Heart left ventricle (tissue), 16 donors: ENCODE data around the gene RAN. TPM values are rescaled to one million over a fixed set of nuclear protein-coding genes. Genes with fewer than 3 reads are reported as not detected.

Source experiments
- ATAC-seq, 4 donors: fragments of 200-7000 bp; cut with Tn5 transposase; one replicate each; pipeline ENCODE4 v1.9.1; 2020 to 2022; ENCODE audit warnings: moderate library complexity in 4 of 4, mild to moderate bottlenecking in 3 of 4, moderate number of reproducible peaks in 1 of 4
- DNase-seq, 5 donors: peaks; one replicate each; pipeline ENCODE4 v3.0.0-alpha.2; 2020
- H3K27ac ChIP-seq, 12 donors: fragments of 200-600 bp; sonication (generic) in 4 of 12; one replicate each; pipeline versions ENCODE4 v1.5.0 to v1.8.0; 2016 to 2022; ENCODE audit warnings: mild to moderate bottlenecking in 2 of 12
- H3K27me3 ChIP-seq, 9 donors: fragments of 200-600 bp; sonication (generic) in 2 of 9; one replicate each; pipeline versions ENCODE4 v1.5.1 to v1.8.0; 2016 to 2022; ENCODE audit warnings: mild to moderate bottlenecking in 3 of 9
- H3K36me3 ChIP-seq, 9 donors: fragments of 200-600 bp; sonication (generic) in 2 of 9; one replicate each; pipeline versions ENCODE4 v1.5.0 to v1.8.0; 2018 to 2022; ENCODE audit warnings: mild to moderate bottlenecking in 2 of 9
- H3K4me1 ChIP-seq, 12 donors: fragments of 200-600 bp; sonication (generic) in 4 of 12; one replicate each; pipeline versions ENCODE4 v1.5.0 to v1.8.0; 2016 to 2022; ENCODE audit warnings: mild to moderate bottlenecking in 3 of 12
- H3K4me3 ChIP-seq, 12 donors: fragments of 200-600 bp; sonication (generic) in 4 of 12; one replicate each; pipeline versions ENCODE4 v1.5.0 to v1.8.0; 2017 to 2022; ENCODE audit warnings: mild to moderate bottlenecking in 9 of 12, moderate library complexity in 4 of 12
- H3K9me3 ChIP-seq, 12 donors: fragments of 200-600 bp; sonication (generic) in 4 of 12; one replicate each; pipeline versions ENCODE4 v1.5.0 to v1.8.0; 2016 to 2022; ENCODE audit warnings: mild to moderate bottlenecking in 1 of 12
- CTCF ChIP-seq, 12 donors: fragments of 200-600 bp; sonication (generic) in 4 of 12; IDR thresholded peaks; one replicate each; pipeline versions ENCODE4 v1.5.0 to v1.8.0; 2018 to 2022; ENCODE audit warnings: antibody characterized with exemption in 12 of 12, mild to moderate bottlenecking in 5 of 12
- POLR2A ChIP-seq, 2 donors: fragments of 450-650 bp; IDR thresholded peaks; one replicate each; pipeline ENCODE4 v1.6.1; 2017; ENCODE audit warnings: antibody characterized with exemption in 2 of 2, mild to moderate bottlenecking in 2 of 2, moderate library complexity in 2 of 2
- WGBS, 4 donors: extraction: QIAGEN DNeasy Blood & Tissue Kit in 2 of 4; methylation state at CpG; one replicate each; pipeline versions ENCODE4 v1.1.5 to v1.1.7; 2013 to 2018; 5-methylcytosine and 5-hydroxymethylcytosine counted together
- intact Hi-C, 10 donors: fragments of 100-400 bp; cut with DNase I; formaldehyde crosslinking; loops; one replicate each; pipeline versions ENCODE4 v1.11.1 to v1.14.2; 2022
- polyA plus RNA-seq, 2 donors: library from polyadenylated mRNA; stranded (reverse); fragments of 200-250 nt; gene quantifications; one replicate each; pipeline ENCODE4 v1.2.3, GENCODE V29; 2013
- total RNA-seq, 9 donors: library from RNA; depleted of rRNA in 2 of 9; stranded (reverse); fragments of >200 nt in 2 of 9; fragmentation: NEBNext Ultra II Directional in 3 of 9; extraction: Animal tissue kit (Norgen Biotek cat#: 25700) in 3 of 9; gene quantifications; one replicate each; pipeline versions ENCODE4 v1.1.0 to v1.2.4, GENCODE V29; 2016 to 2023
- donor health status: ischemic (EF 13 %, LVEDD 7.1; RV severe dilation, severe dysfunction).
- donor health status: healthy with polysubstance abuse.
- donor health status: DM: no; HTN: yes; CAD: no.
- donor health status: DM: no; HTN: no; CAD: no.
- donor health status: ischemic (EF 25% LVEDD 6.9; RV normal size, moderate dysfunction).
- donor health status: ischemic (EF 25% LVEDD 5.7; RV mildly dilated, moderate dysfunction).
- donor health status: healthy.
- donor health status: DM: yes; HTN: yes; CAD: no.
- donor health status: ischemic (EF 35%, LVEDD 5.7; RV mildly dilated, moderate dysfunction).
- donor health status: nonischemic (EF 11% LVEDD 7.7; RV severe dilation, severe dysfunction).
- donor health status: DM: yes; HTN: yes; CAD: no.
- donor health status: PGD.
- donor health status: ischemic (EF 29% LVEDD 5.4; RV normal size, mild dysfunction).
- donor health status: nonischemic (EF 23%, LVEDD 6.1; RV moderate dilation, normal function).

The RAN gene
- total and polyA plus RNA-seq, 11 donors: 85.6 to 646 (median 303) TPM

GRCh38 chr12:130879212-130879686 is 7.4 kb downstream of the RAN start:
- WGBS, 4 donors: 89 to 96% (median 93%) methylated on average over 13 of the region's 13 CpGs
- Histone ChIP-seq H3K9me3 (no peaks in the 10 kb centered on the region), H3K36me3 (peaks cover 0 to 40% (median 32%) of the 10 kb centered on the region in 9 donors), H3K27ac (no peak overlapping the region), H3K27me3 (no peaks in the 10 kb centered on the region), H3K4me3 (no peak overlapping the region), H3K4me1 (peaks cover 0 to 3% (median 0%) of the 10 kb centered on the region in 12 donors)
- TF ChIP-seq POLR2A (IDR thresholded peaks at IDR 0.05): no peak
- no peak for TF ChIP-seq CTCF (IDR thresholded peaks at IDR 0.05)
- no peak for DNase-seq
- intact Hi-C loops: no loop called here
- no peak for ATAC-seq

- DNase-seq (no peak), ATAC-seq (no peak)
- Histone ChIP-seq H3K4me3 (peak overlapping the region in 3 of 12 donors; percentile 31 to 51 (median 43)), H3K9me3 (no peaks in the 10 kb centered on the region), H3K27ac (no peak overlapping the region), H3K36me3 (peaks cover 0 to 34% (median 25%) of the 10 kb centered on the region in 9 donors), H3K27me3 (no peaks in the 10 kb centered on the region), H3K4me1 (no peaks in the 10 kb centered on the region)
- 72 to 82% (median 78%) methylated on average over 16 to 17 of the region's 17 CpGs for WGBS, 4 donors
- intact Hi-C loops: no loop called here
- no peak for TF ChIP-seq POLR2A (IDR thresholded peaks at IDR 0.05)
- no peak for TF ChIP-seq CTCF (IDR thresholded peaks at IDR 0.05)
Observed at GRCh38 chr12:130879781-130880389, 8.0 kb downstream of the RAN start.

- DNase-seq: no peak
- ATAC-seq: no peak
- 44 to 59% (median 52%) methylated on average over 10 of the region's 10 CpGs for WGBS, 4 donors
- intact Hi-C loops: no loop called here
- peaks cover 0 to 28% (median 20%) of the 10 kb centered on the region in 9 donors for H3K36me3 ChIP-seq
- H3K4me3 ChIP-seq: peak overlapping the region in 8 of 12 donors; percentile 5 to 51 (median 25)
- no peaks in the 10 kb centered on the region for H3K9me3 ChIP-seq
- H3K4me1 ChIP-seq: no peaks in the 10 kb centered on the region
- H3K27me3 ChIP-seq: no peaks in the 10 kb centered on the region
- TF ChIP-seq CTCF (IDR thresholded peaks at IDR 0.05) (no peak), POLR2A (IDR thresholded peaks at IDR 0.05) (no peak)
- no peak overlapping the region for H3K27ac ChIP-seq
Observed at GRCh38 chr12:130880411-130880885, 8.6 kb downstream of the RAN start.

GRCh38 chr12:130881046-130881445 is 9.2 kb downstream of the RAN start:
- no peak for TF ChIP-seq CTCF (IDR thresholded peaks at IDR 0.05)
- TF ChIP-seq POLR2A (IDR thresholded peaks at IDR 0.05): no peak
- intact Hi-C loops: no loop called here
- no peak for ATAC-seq
- no peaks in the 10 kb centered on the region for H3K4me1 ChIP-seq
- no peak overlapping the region for H3K4me3 ChIP-seq
- no peaks in the 10 kb centered on the region for H3K27me3 ChIP-seq
- no peak for DNase-seq
- WGBS, 4 donors: 88 to 96% (median 90%) methylated on average over 5 of the region's 5 CpGs
- no peaks in the 10 kb centered on the region for H3K9me3 ChIP-seq
- no peak overlapping the region for H3K27ac ChIP-seq
- peaks cover 0 to 22% (median 14%) of the 10 kb centered on the region in 9 donors for H3K36me3 ChIP-seq
